DOHH2 (cell line): ENCODE measurements around the gene SP6.

Experiments
- H3F3A ChIP-seq: fragments of 200-600 bp; sonication (generic), shearing (Covaris generic); 2 replicates; pipeline ENCODE4 v1.6.0; 2016; ENCODE audit warnings: antibody characterized with exemption, mild to moderate bottlenecking; ENCODE audit not compliant: control insufficient read depth, insufficient read depth
- H3K27ac ChIP-seq: fragments of 200-600 bp; sonication (generic); 2 replicates; pipeline ENCODE4 v1.5.1; 2014; ENCODE audit warnings: low read depth, mild to moderate bottlenecking, low read length, moderate library complexity
- H3K27me3 ChIP-seq: fragments of 200-600 bp; sonication (generic); 2 replicates; pipeline ENCODE4 v1.6.1; 2014; ENCODE audit warnings: mild to moderate bottlenecking, low read length, mixed read lengths; ENCODE audit not compliant: control insufficient read depth
- H3K36me3 ChIP-seq: fragments of 200-600 bp; sonication (generic); 2 replicates; pipeline ENCODE4 v1.6.1; 2014; ENCODE audit warnings: mild to moderate bottlenecking, low read length, moderate library complexity, mixed read lengths; ENCODE audit not compliant: control insufficient read depth
- H3K4me1 ChIP-seq: fragments of 200-600 bp; sonication (generic); 2 replicates; pipeline ENCODE4 v1.6.1; 2014; ENCODE audit warnings: mild to moderate bottlenecking, low read length, mixed read lengths; ENCODE audit not compliant: control insufficient read depth
- H3K4me2 ChIP-seq: fragments of 200-600 bp; sonication (generic); 2 replicates; pipeline ENCODE4 v1.6.0; 2014; ENCODE audit warnings: mild to moderate bottlenecking, low read length, moderate library complexity
- H3K4me3 ChIP-seq: fragments of 200-600 bp; sonication (generic); 2 replicates; pipeline ENCODE4 v1.5.1; 2014; ENCODE audit warnings: mild to moderate bottlenecking, low read length, mixed read lengths
- H3K79me2 ChIP-seq: fragments of 200-600 bp; sonication (generic); 2 replicates; pipeline ENCODE4 v1.6.1; 2014; ENCODE audit warnings: mild to moderate bottlenecking, low read length, mixed read lengths; ENCODE audit not compliant: control insufficient read depth
- H3K9me2 ChIP-seq: fragments of 200-600 bp; sonication (generic); replicated peaks from 2 replicates; pipeline ENCODE4 v1.6.1; 2014; ENCODE audit warnings: mild to moderate bottlenecking, low read length, mixed read lengths; ENCODE audit not compliant: control insufficient read depth
- H3K9me3 ChIP-seq: fragments of 200-600 bp; sonication (generic); 2 replicates; pipeline ENCODE4 v1.6.1; 2014; ENCODE audit warnings: antibody characterized with exemption, low read length, mixed read lengths; ENCODE audit not compliant: control insufficient read depth, insufficient read depth
- H4K20me1 ChIP-seq: fragments of 200-600 bp; sonication (generic); 2 replicates; pipeline ENCODE4 v1.6.0; 2014; ENCODE audit warnings: low read depth, mild to moderate bottlenecking, antibody characterized with exemption, low read length, moderate library complexity; ENCODE audit not compliant: control insufficient read depth, insufficient read depth
- CTCF ChIP-seq: fragments of 200-600 bp; sonication (generic); IDR thresholded peaks from one replicate; pipeline ENCODE4 v1.5.1; 2014; ENCODE audit warnings: antibody characterized with exemption, mild to moderate bottlenecking, low read depth, low read length; ENCODE audit not compliant: poor library complexity, severe bottlenecking
- EZH2phosphoT487 ChIP-seq: fragments of 200-600 bp; sonication (generic); IDR thresholded peaks from 2 replicates; pipeline ENCODE4 v1.6.1; 2017; ENCODE audit warnings: borderline replicate concordance, mild to moderate bottlenecking, antibody characterized with exemption, low read length, moderate library complexity, mixed read lengths

SP6 gene

GRCh38 chr17:47818002-47818695 lies 32.8 kb downstream of the SP6 start:
- Histone ChIP-seq H3K4me2 (no peak overlapping the region), H3F3A (no peaks in the 10 kb centered on the region), H3K36me3 (peaks cover 13% of the 10 kb centered on the region; the same call in 1 of the 2 replicates), H3K27me3 (no peaks in the 10 kb centered on the region), H3K79me2 (peaks cover 9% of the 10 kb centered on the region), H3K4me1 (peaks cover 15% of the 10 kb centered on the region), H3K9me2 (no peaks in the 10 kb centered on the region), H3K27ac (no peak overlapping the region), H4K20me1 (no peaks in the 10 kb centered on the region), H3K9me3 (no peaks in the 10 kb centered on the region), H3K4me3 (no peak overlapping the region)
- TF ChIP-seq CTCF (no peak), EZH2phosphoT487 (no peak)

- Histone ChIP-seq H4K20me1 (no peaks in the 10 kb centered on the region), H3K27me3 (no peaks in the 10 kb centered on the region), H3K4me1 (peaks cover 11% of the 10 kb centered on the region), H3F3A (no peaks in the 10 kb centered on the region), H3K9me2 (no peaks in the 10 kb centered on the region), H3K27ac (no peak overlapping the region), H3K79me2 (peaks cover 9% of the 10 kb centered on the region), H3K4me3 (no peak overlapping the region), H3K36me3 (peaks cover 14% of the 10 kb centered on the region; the same call in 1 of the 2 replicates), H3K4me2 (no peak overlapping the region), H3K9me3 (no peaks in the 10 kb centered on the region)
- TF ChIP-seq CTCF (no peak), EZH2phosphoT487 (no peak)
Measured at GRCh38 chr17:47816947-47817346, 34.0 kb downstream of the SP6 start.

- H3K4me1 ChIP-seq = peaks cover 9% of the 10 kb centered on the region
- no peak overlapping the region for H3K4me2 ChIP-seq
- TF ChIP-seq EZH2phosphoT487 = no peak
- TF ChIP-seq CTCF = no peak
- no peaks in the 10 kb centered on the region for H3F3A ChIP-seq
- H4K20me1 ChIP-seq = no peaks in the 10 kb centered on the region
- peaks cover 14% of the 10 kb centered on the region; the same call in 1 of the 2 replicates for H3K36me3 ChIP-seq
- H3K79me2 ChIP-seq = peaks cover 5% of the 10 kb centered on the region
- H3K9me3 ChIP-seq = no peaks in the 10 kb centered on the region
- H3K4me3 ChIP-seq = no peak overlapping the region
- H3K9me2 ChIP-seq = no peaks in the 10 kb centered on the region
- no peaks in the 10 kb centered on the region for H3K27me3 ChIP-seq
- H3K27ac ChIP-seq = no peak overlapping the region
Measured at GRCh38 chr17:47816111-47816735, 34.7 kb downstream of the SP6 start.
